DND-41 (cell line): Measurements from ENCODE around the gene SPNS2.

Experiments
- ATAC-seq: fragments of 200-7000 bp; cut with Tn5 transposase; 3 replicates; pipeline ENCODE4 v1.9.1; 2021; ENCODE audit warnings: low read depth; ENCODE audit not compliant: insufficient read depth
- DNase-seq: peaks from one replicate; pipeline ENCODE4 v3.0.0-alpha.2; 2020
- H2AFZ ChIP-seq: 2 replicates; pipeline ENCODE4 v1.6.0; 2012; ENCODE audit warnings: low read depth, low read length
- H3K27ac ChIP-seq: 2 replicates; pipeline ENCODE4 v1.5.1; 2012; ENCODE audit warnings: low read length, inconsistent platforms
- H3K27me3 ChIP-seq: fragments of 200-600 bp; sonication (generic); 2 replicates; pipeline ENCODE4 v1.6.0; 2012; ENCODE audit warnings: low read length, mild to moderate bottlenecking, inconsistent platforms; ENCODE audit not compliant: insufficient read depth, poor library complexity
- H3K36me3 ChIP-seq: 2 replicates; pipeline ENCODE4 v1.5.1; 2012; ENCODE audit warnings: low read length, inconsistent platforms; ENCODE audit not compliant: insufficient read depth
- H3K4me1 ChIP-seq: 2 replicates; pipeline ENCODE4 v1.5.1; 2012; ENCODE audit warnings: mild to moderate bottlenecking, low read length; ENCODE audit not compliant: insufficient read depth
- H3K4me2 ChIP-seq: 2 replicates; pipeline ENCODE4 v1.6.0; 2012; ENCODE audit warnings: mild to moderate bottlenecking, moderate library complexity, low read length, inconsistent platforms; ENCODE audit not compliant: insufficient read depth
- H3K4me3 ChIP-seq, 2 experiments: fragments of 200-600 bp in 1 of 2; shearing (Covaris generic) in 1 of 2; 2 replicates each; pipeline ENCODE4 v1.5.1; 2012 to 2016; ENCODE audit warnings: inconsistent platforms in 2 of 2, low read length in 2 of 2, mild to moderate bottlenecking in 2 of 2, low read depth in 1 of 2, moderate library complexity in 1 of 2
- H3K79me2 ChIP-seq: 2 replicates; pipeline ENCODE4 v1.6.0; 2012; ENCODE audit warnings: low read length, inconsistent platforms; ENCODE audit not compliant: insufficient read depth
- H3K9ac ChIP-seq: 2 replicates; pipeline ENCODE4 v1.6.0; 2012; ENCODE audit warnings: low read depth, mild to moderate bottlenecking, inconsistent platforms, low read length, moderate library complexity
- H3K9me3 ChIP-seq: 2 replicates; pipeline ENCODE4 v1.5.1; 2012; ENCODE audit warnings: low read length, moderate library complexity, mild to moderate bottlenecking, inconsistent platforms; ENCODE audit not compliant: insufficient read depth, severe bottlenecking
- H4K20me1 ChIP-seq: 2 replicates; pipeline ENCODE4 v1.6.0; 2012; ENCODE audit warnings: low read length; ENCODE audit not compliant: insufficient read depth
- CTCF ChIP-seq: IDR thresholded peaks from 2 replicates; pipeline ENCODE4 v1.5.1; 2012; ENCODE audit warnings: borderline replicate concordance, low read length, moderate library complexity, mild to moderate bottlenecking; ENCODE audit not compliant: poor library complexity, severe bottlenecking; ENCODE audit errors: extremely low read depth
- EZH2 ChIP-seq: IDR thresholded peaks from 3 replicates; pipeline ENCODE4 v1.6.1; 2012; ENCODE audit warnings: borderline replicate concordance, low read depth, mild to moderate bottlenecking, moderate library complexity, low read length, inconsistent platforms; ENCODE audit not compliant: severe bottlenecking

Gene SPNS2

GRCh38 chr17:4482338-4483011 lies 16.2 kb upstream of the SPNS2 start:
- H3K4me3 ChIP-seq, result no peak overlapping the region
- no peak for TF ChIP-seq EZH2
- TF ChIP-seq CTCF, result no peak
- peaks cover 27% of the 10 kb centered on the region for H3K4me1 ChIP-seq
- DNase-seq, result no peak
- H4K20me1 ChIP-seq, result no peaks in the 10 kb centered on the region
- peaks cover 5% of the 10 kb centered on the region; the same call in 1 of the 2 replicates for H3K36me3 ChIP-seq
- no peak for ATAC-seq
- H3K27ac ChIP-seq, result no peak overlapping the region
- no peak overlapping the region for H3K4me2 ChIP-seq
- H3K9me3 ChIP-seq, result no peaks in the 10 kb centered on the region
- no peak overlapping the region for H3K9ac ChIP-seq
- H2AFZ ChIP-seq, result no peak overlapping the region
- no peaks in the 10 kb centered on the region for H3K79me2 ChIP-seq
- H3K27me3 ChIP-seq, result no peaks in the 10 kb centered on the region

- H3K4me2 ChIP-seq, result no peak overlapping the region
These were observed 15.5 kb upstream of the SPNS2 start for GRCh38 chr17:4483012-4483840.

GRCh38 chr17:4485676-4486646 lies 12.7 kb upstream of the SPNS2 start:
- no peaks in the 10 kb centered on the region for H3K27me3 ChIP-seq
- no peaks in the 10 kb centered on the region for H4K20me1 ChIP-seq
- H3K4me1 ChIP-seq, result peaks cover 8% of the 10 kb centered on the region
- no peak overlapping the region for H2AFZ ChIP-seq
- H3K36me3 ChIP-seq, result peaks cover 15% of the 10 kb centered on the region; the same call in 1 of the 2 replicates
- H3K4me2 ChIP-seq, result no peak overlapping the region
- H3K27ac ChIP-seq, result no peak overlapping the region
- no peaks in the 10 kb centered on the region for H3K79me2 ChIP-seq
- H3K9ac ChIP-seq, result no peak overlapping the region
- DNase-seq (no peak), ATAC-seq (no peak)
- TF ChIP-seq CTCF (no peak), EZH2 (no peak)
- no peaks in the 10 kb centered on the region for H3K9me3 ChIP-seq
- no peak overlapping the region for H3K4me3 ChIP-seq

More at GRCh38 chr17:4483012-4483840, 15.5 kb upstream of the SPNS2 start:
- H3K4me3 ChIP-seq, result no peak overlapping the region
- no peaks in the 10 kb centered on the region for H3K79me2 ChIP-seq
- H3K9me3 ChIP-seq, result no peaks in the 10 kb centered on the region
- TF ChIP-seq EZH2 (no peak), CTCF (no peak)
- no peak overlapping the region for H3K9ac ChIP-seq
- H4K20me1 ChIP-seq, result no peaks in the 10 kb centered on the region
- H3K4me1 ChIP-seq, result peaks cover 27% of the 10 kb centered on the region
- peaks cover 8% of the 10 kb centered on the region; the same call in 1 of the 2 replicates for H3K36me3 ChIP-seq
- H3K27ac ChIP-seq, result no peak overlapping the region
- ATAC-seq, result no peak
- no peak for DNase-seq
- H3K27me3 ChIP-seq, result no peaks in the 10 kb centered on the region
- no peak overlapping the region for H2AFZ ChIP-seq
